ENCODE measurements around the gene CNIH1. TPM values are rescaled to one million over a fixed set of nuclear protein-coding genes. Genes with fewer than 3 reads are reported as not detected.
A peak's percentile ranks its signal among the peaks of the same experiment; 100 is the strongest.
"Not testable (repeated sequence)": the region's sequence is repeated elsewhere in the genome, so short reads cannot be mapped to it uniquely, and the experiment has no call there.

Gene CNIH1
- total RNA-seq, 4 donors from 2014 or later, result 18.7 to 177 (median 142) TPM

- TF ChIP-seq CTCF (IDR thresholded peaks at IDR 0.05) (peak; percentile 51 to 70 (median 58)), POLR2A (IDR thresholded peaks at IDR 0.05) (peak; percentile 74 to 77)
- DNase-seq, result peak; percentile 97 to 98
- intact Hi-C loops (cut with DNase I; ENCODE audit: low total_unique reads), result no loop called here
- Histone ChIP-seq H3K9me3 (no peaks in the 10 kb centered on the region), H3K4me3 (peak within 1 kb of the TSS; percentile 42 to 54), H3K36me3 (no peaks in the 10 kb centered on the region), H3K27me3 (no peaks in the 10 kb centered on the region), H3K27ac (peak within 1 kb of the TSS in 1 of 2 donors; percentile 63), H3K4me1 (no peaks in the 10 kb centered on the region)
These were observed 44.5 kb downstream of the CNIH1 start, which contains the start of gene CDKN3 for GRCh38 chr14:54396493-54397335. TSS of gene CDKN3 (plus strand) at chr14:54397007. CDS start at chr14:54397069, 62 bp downstream.

GRCh38 chr14:54396183-54396492 lies 45.0 kb downstream of the CNIH1 start:
- no peaks in the 10 kb centered on the region for H3K27me3 ChIP-seq
- TF ChIP-seq POLR2A (IDR thresholded peaks at IDR 0.05) (no peak), CTCF (IDR thresholded peaks at IDR 0.05) (no peak)
- intact Hi-C loops (cut with DNase I; ENCODE audit: low total_unique reads), result no loop called here

GRCh38 chr14:54395716-54396115 lies 45.5 kb downstream of the CNIH1 start:
- no peaks in the 10 kb centered on the region for H3K4me1 ChIP-seq
- H3K9me3 ChIP-seq, result no peaks in the 10 kb centered on the region
- no peaks in the 10 kb centered on the region for H3K27me3 ChIP-seq
- H3K4me3 ChIP-seq, result no peak overlapping the region
- DNase-seq, result no peak
- H3K27ac ChIP-seq, result no peak overlapping the region
- H3K36me3 ChIP-seq, result no peaks in the 10 kb centered on the region
- intact Hi-C loops (cut with DNase I; ENCODE audit: low total_unique reads), result no loop called here
- no peak for TF ChIP-seq CTCF (IDR thresholded peaks at IDR 0.05)
- no peak for TF ChIP-seq POLR2A (IDR thresholded peaks at IDR 0.05)

More at GRCh38 chr14:54396183-54396492, 45.0 kb downstream of the CNIH1 start:
- Histone ChIP-seq H3K4me1 (no peaks in the 10 kb centered on the region), H3K36me3 (no peaks in the 10 kb centered on the region), H3K27ac (peak overlapping the region in 1 of 2 donors; percentile 63), H3K4me3 (peak overlapping the region; percentile 42 to 53), H3K9me3 (no peaks in the 10 kb centered on the region)
- DNase-seq, result no peak

GRCh38 chr14:54395284-54395683 lies 45.9 kb downstream of the CNIH1 start:
- no peak for TF ChIP-seq POLR2A (IDR thresholded peaks at IDR 0.05)
- TF ChIP-seq CTCF (IDR thresholded peaks at IDR 0.05), result no peak
- DNase-seq, result no peak
- Histone ChIP-seq H3K36me3 (no peaks in the 10 kb centered on the region), H3K27me3 (no peaks in the 10 kb centered on the region), H3K27ac (no peak overlapping the region), H3K4me1 (no peaks in the 10 kb centered on the region), H3K4me3 (no peak overlapping the region), H3K9me3 (no peaks in the 10 kb centered on the region)
- intact Hi-C loops (cut with DNase I; ENCODE audit: low total_unique reads), result no loop called here

- no peaks in the 10 kb centered on the region for H3K4me1 ChIP-seq
- no peaks in the 10 kb centered on the region for H3K27me3 ChIP-seq
- TF ChIP-seq CTCF (IDR thresholded peaks at IDR 0.05) (no peak), POLR2A (IDR thresholded peaks at IDR 0.05) (no peak)
- no peak for DNase-seq
- no peaks in the 10 kb centered on the region for H3K36me3 ChIP-seq
- no peak overlapping the region for H3K4me3 ChIP-seq
- no peak overlapping the region for H3K27ac ChIP-seq
- H3K9me3 ChIP-seq, result no peaks in the 10 kb centered on the region
- intact Hi-C loops (cut with DNase I; ENCODE audit: low total_unique reads), result no loop called here
These were observed 46.6 kb downstream of the CNIH1 start for GRCh38 chr14:54394596-54394995.

GRCh38 chr14:54392986-54393884 lies 47.9 kb downstream of the CNIH1 start:
- H3K36me3 ChIP-seq; H3K27me3 ChIP-seq; H3K27ac ChIP-seq; DNase-seq; intact Hi-C loops (cut with DNase I; ENCODE audit: low total_unique reads); H3K4me3 ChIP-seq; H3K4me1 ChIP-seq; H3K9me3 ChIP-seq: not testable (repeated sequence)
